Measurements from ENCODE around the gene B4GALT3. TPM values are rescaled to one million over a fixed set of nuclear protein-coding genes. Genes with fewer than 3 reads are reported as not detected.

The B4GALT3 gene
- total and polyA plus RNA-seq, 4 experiments from 2014 or later = 55.9 to 71.5 (median 62.5) TPM

DNA sequence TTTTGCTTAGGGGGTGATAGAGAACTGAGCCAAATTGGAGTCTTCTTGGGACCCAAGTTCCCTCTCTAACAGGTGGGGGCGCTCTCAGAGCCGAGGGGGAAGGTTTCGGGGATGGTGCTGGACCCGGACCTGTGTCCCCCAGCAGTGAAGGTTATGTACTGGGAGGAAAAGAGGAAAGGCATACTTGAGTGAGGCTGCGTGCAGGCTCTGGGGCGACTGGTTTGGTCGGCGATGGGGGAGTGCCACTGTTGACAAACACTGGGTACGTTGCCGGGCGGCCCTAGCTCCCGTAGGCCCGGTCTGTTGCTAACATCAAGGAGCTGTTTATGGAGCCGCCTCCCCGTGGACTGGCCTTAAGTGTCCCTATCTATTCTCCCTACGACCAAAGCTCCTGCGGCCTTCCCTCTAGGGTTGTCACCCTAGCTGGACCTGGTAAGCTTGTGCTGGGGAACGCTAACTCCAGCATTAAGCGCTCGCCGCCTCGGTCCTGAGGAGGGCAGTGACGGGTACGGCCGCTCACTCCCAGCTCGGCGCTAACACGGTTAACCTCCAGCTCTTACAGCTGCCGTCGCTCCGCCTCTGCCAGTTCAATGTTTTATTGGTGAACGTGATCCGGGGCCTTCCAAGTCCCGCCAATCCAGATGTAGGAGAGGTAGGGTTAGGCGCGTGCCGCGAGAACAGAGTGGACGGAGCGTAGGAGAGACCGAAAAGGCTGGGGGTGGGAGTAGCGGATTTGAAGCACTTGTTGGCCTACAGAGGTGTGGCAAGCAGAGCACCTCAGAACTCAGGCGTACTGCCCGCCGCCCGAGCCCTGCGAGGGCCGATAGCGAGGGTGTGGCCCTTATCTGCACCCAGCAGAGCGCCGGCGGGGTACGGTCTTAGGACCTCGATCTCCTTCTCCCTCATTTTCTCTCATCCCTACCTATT lies 11.3 kb downstream of the B4GALT3 start, which contains the start of gene PPOX:
TSS of gene PPOX (plus strand) at position 685 of the 927 bp plus-strand sequence. CDS start 422 bp downstream, outside the sequence.
- H3K4me1 Mint-ChIP-seq = peaks cover 25 to 75% (median 45%) of the 10 kb centered on the region in 4 donors
- H3K4me3 Mint-ChIP-seq = peak within 1 kb of the TSS; percentile 89 to 96 (median 94)
- peaks cover 37% of the 10 kb centered on the region for H3K4me1 ChIP-seq (ENCODE audit: insufficient read depth, low read length)
- peaks cover 20 to 45% of the 10 kb centered on the region in 2 donors for H3K36me3 Mint-ChIP-seq
- no peaks in the 10 kb centered on the region for H3K27me3 Mint-ChIP-seq
- no peaks in the 10 kb centered on the region for H3K27me3 ChIP-seq (ENCODE audit: insufficient read depth, low read length)
- intact Hi-C loops (cut with micrococcal nuclease) = loop anchor here (1.0 to 5.0 kb wide), 6 partner anchors 11 to 119 kb away; partner anchors contain the start of genes B4GALT3, DEDD, NDUFS2 and USF1
- CTCF ChIA-PET (ENCODE audit: partially characterized antibody) = interaction anchor here (0.6 to 8.2 kb wide), 29 partner anchors 9 to 216 kb away, joined by 3 to 115 read pairs (median 6); partner anchors contain the start of genes APOA2, B4GALT3, CFAP126 and DEDD
- H3K36me3 ChIP-seq (ENCODE audit: insufficient read depth, low read length) = peaks cover 34% of the 10 kb centered on the region
- no peaks in the 10 kb centered on the region for H3K9me3 ChIP-seq (ENCODE audit: control insufficient read depth in 1 of 2, low read length in 2 of 2)
- H3K27ac Mint-ChIP-seq = peak within 1 kb of the TSS; percentile 96 to 100 (median 100)
- H3K9me3 Mint-ChIP-seq = peaks cover 0 to 2% (median 0%) of the 10 kb centered on the region in 8 donors
- DNase-seq = peak; percentile 95 to 98 (median 96)
- peak within 1 kb of the TSS; percentile 73 to 77 for H3K4me3 ChIP-seq (ENCODE audit: low read length in 2 of 2)
- POLR2A ChIA-PET (ENCODE audit: partially characterized antibody) = interaction anchor here (0.8 to 7.3 kb wide), 32 partner anchors 9 to 224 kb away, joined by 3 to 132 read pairs (median 5); partner anchors contain the start of genes ARHGAP30, B4GALT3, DEDD and KLHDC9
- peak within 1 kb of the TSS; percentile 83 for H3K27ac ChIP-seq (ENCODE audit: low read depth, low read length)

DNA sequence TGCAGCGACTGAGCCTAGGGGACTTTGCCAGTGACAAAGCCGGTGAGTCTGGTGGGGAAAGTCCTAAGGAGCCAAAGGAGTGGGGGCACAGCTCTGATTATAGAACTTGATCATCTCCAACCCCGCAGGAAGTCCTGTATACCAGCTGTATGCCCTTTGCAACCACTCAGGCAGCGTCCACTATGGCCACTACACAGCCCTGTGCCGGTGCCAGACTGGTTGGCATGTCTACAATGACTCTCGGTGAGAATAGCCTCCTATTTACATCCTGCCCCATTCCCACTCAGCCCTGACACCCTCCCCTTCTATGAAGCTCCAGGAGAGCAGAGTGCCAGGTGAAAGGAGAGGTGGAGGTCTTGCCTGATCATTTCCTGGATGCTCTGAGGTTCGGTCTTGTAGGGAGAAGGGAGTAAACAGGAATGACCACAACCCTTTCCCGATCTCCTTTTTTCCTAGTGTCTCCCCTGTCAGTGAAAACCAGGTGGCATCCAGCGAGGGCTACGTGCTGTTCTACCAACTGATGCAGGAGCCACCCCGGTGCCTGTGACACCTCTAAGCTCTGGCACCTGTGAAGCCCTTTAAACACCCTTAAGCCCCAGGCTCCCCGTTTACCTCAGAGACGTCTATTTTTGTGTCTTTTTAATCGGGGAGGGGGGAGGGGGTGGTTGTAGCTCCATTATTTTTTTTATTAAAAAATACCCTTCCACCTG lies 12.3 kb downstream of the B4GALT3 start:
- Mint-ChIP-seq H3K27ac (peak overlapping the region; percentile 96 to 100 (median 100)), H3K9me3 (peaks cover 0 to 2% (median 0%) of the 10 kb centered on the region in 8 donors), H3K36me3 (peaks cover 17 to 41% of the 10 kb centered on the region in 2 donors), H3K4me3 (peak overlapping the region; percentile 61 to 96 (median 94)), H3K27me3 (no peaks in the 10 kb centered on the region), H3K4me1 (peaks cover 30 to 81% (median 51%) of the 10 kb centered on the region in 4 donors)
- H3K27ac ChIP-seq (ENCODE audit: low read depth, low read length) = peak overlapping the region; percentile 83
- intact Hi-C loops (cut with micrococcal nuclease) = loop anchor here (5.0 kb wide), 1 partner anchor 118 kb away; the partner anchor contains the start of gene USF1
- H3K4me1 ChIP-seq (ENCODE audit: insufficient read depth, low read length) = peaks cover 47% of the 10 kb centered on the region
- H3K27me3 ChIP-seq (ENCODE audit: insufficient read depth, low read length) = no peaks in the 10 kb centered on the region
- H3K36me3 ChIP-seq (ENCODE audit: insufficient read depth, low read length) = peaks cover 26% of the 10 kb centered on the region
- ChIA-PET POLR2A (ENCODE audit: partially characterized antibody) (interaction anchor here (0.9 to 7.3 kb wide), 26 partner anchors 8 to 225 kb away, joined by 3 to 132 read pairs (median 9); partner anchors contain the start of genes ARHGAP30, B4GALT3, DEDD and KLHDC9), CTCF (ENCODE audit: partially characterized antibody) (interaction anchor here (0.6 to 8.2 kb wide), 26 partner anchors 8 to 594 kb away, joined by 3 to 115 read pairs (median 8); partner anchors contain the start of genes APOA2, B4GALT3, DEDD and NDUFS2)
- no peak for DNase-seq
- H3K4me3 ChIP-seq (ENCODE audit: low read length in 2 of 2) = peak overlapping the region; percentile 73 to 77
- H3K9me3 ChIP-seq (ENCODE audit: control insufficient read depth in 1 of 2, low read length in 2 of 2) = no peaks in the 10 kb centered on the region

DNA sequence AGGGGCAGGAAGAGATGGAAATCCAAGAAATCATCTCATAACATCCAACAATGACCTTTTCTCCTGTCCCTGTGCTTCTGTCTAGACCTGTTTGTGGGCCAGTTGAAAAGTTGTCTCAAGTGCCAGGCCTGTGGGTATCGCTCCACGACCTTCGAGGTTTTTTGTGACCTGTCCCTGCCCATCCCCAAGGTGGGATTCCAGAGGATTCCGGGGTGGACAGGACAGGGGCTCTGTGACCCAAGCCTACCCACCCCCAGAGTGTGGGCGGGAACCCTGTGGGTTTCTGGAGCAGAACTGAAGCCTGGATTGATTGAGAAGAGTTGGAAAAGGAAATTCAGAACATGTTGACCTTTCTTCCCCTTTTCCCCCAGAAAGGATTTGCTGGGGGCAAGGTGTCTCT lies 13.5 kb downstream of the B4GALT3 start:
- intact Hi-C loops (cut with micrococcal nuclease) = no loop called here
- Histone ChIP-seq H3K27me3 (ENCODE audit: insufficient read depth, low read length) (no peaks in the 10 kb centered on the region), H3K36me3 (ENCODE audit: insufficient read depth, low read length) (peaks cover 19% of the 10 kb centered on the region), H3K9me3 (ENCODE audit: control insufficient read depth in 1 of 2, low read length in 2 of 2) (no peaks in the 10 kb centered on the region), H3K4me1 (ENCODE audit: insufficient read depth, low read length) (peaks cover 54% of the 10 kb centered on the region), H3K4me3 (ENCODE audit: low read length in 2 of 2) (no peak overlapping the region), H3K27ac (ENCODE audit: low read depth, low read length) (no peak overlapping the region)
- POLR2A ChIA-PET (ENCODE audit: partially characterized antibody) = interaction anchor here (1.3 to 3.8 kb wide), 2 partner anchors 10 to 18 kb away, joined by 3 to 67 read pairs; partner anchors contain the start of gene UFC1
- CTCF ChIA-PET (ENCODE audit: partially characterized antibody) = interaction anchor here (2.9 to 8.2 kb wide), 4 partner anchors 10 to 39 kb away, joined by 29 to 115 read pairs (median 72); partner anchors contain the start of genes NDUFS2 and UFC1
- Mint-ChIP-seq H3K36me3 (peaks cover 14 to 40% of the 10 kb centered on the region in 2 donors), H3K4me1 (peaks cover 35 to 87% (median 57%) of the 10 kb centered on the region in 4 donors), H3K4me3 (peak overlapping the region in 3 of 8 donors; percentile 18 to 55 (median 46)), H3K27ac (peak overlapping the region; percentile 73 to 100 (median 99)), H3K9me3 (peaks cover 0 to 3% (median 0%) of the 10 kb centered on the region in 8 donors), H3K27me3 (no peaks in the 10 kb centered on the region)
- no peak for DNase-seq

GRCh38 chr1:161162806-161163205 lies 14.5 kb downstream of the B4GALT3 start:
- intact Hi-C loops (cut with micrococcal nuclease) = no loop called here
- peaks cover 18 to 49% of the 10 kb centered on the region in 2 donors for H3K36me3 Mint-ChIP-seq
- no peak for DNase-seq
- H3K27ac ChIP-seq (ENCODE audit: low read depth, low read length) = no peak overlapping the region
- H3K4me1 Mint-ChIP-seq = peaks cover 37 to 90% (median 61%) of the 10 kb centered on the region in 4 donors
- no peaks in the 10 kb centered on the region for H3K27me3 Mint-ChIP-seq
- CTCF ChIA-PET (ENCODE audit: partially characterized antibody) = interaction anchor here (0.6 to 2.5 kb wide), 3 partner anchors 17 to 63 kb away, joined by 4 to 12 read pairs (median 4); partner anchors contain the start of gene TOMM40L
- H3K4me1 ChIP-seq (ENCODE audit: insufficient read depth, low read length) = peaks cover 55% of the 10 kb centered on the region
- peaks cover 0 to 3% (median 0%) of the 10 kb centered on the region in 8 donors for H3K9me3 Mint-ChIP-seq
- peak overlapping the region in 3 of 8 donors; percentile 4 to 53 (median 33) for H3K4me3 Mint-ChIP-seq
- H3K36me3 ChIP-seq (ENCODE audit: insufficient read depth, low read length) = peaks cover 19% of the 10 kb centered on the region
- no peak overlapping the region for H3K4me3 ChIP-seq (ENCODE audit: low read length in 2 of 2)
- no peaks in the 10 kb centered on the region for H3K9me3 ChIP-seq (ENCODE audit: control insufficient read depth in 1 of 2, low read length in 2 of 2)
- no peaks in the 10 kb centered on the region for H3K27me3 ChIP-seq (ENCODE audit: insufficient read depth, low read length)
- POLR2A ChIA-PET (ENCODE audit: partially characterized antibody) = interaction anchor here (0.7 to 2.6 kb wide), 6 partner anchors 8 to 39 kb away, joined by 3 to 16 read pairs (median 4); partner anchors contain the start of genes B4GALT3, NDUFS2 and UFC1
- H3K27ac Mint-ChIP-seq = peak overlapping the region; percentile 54 to 100 (median 91)

GRCh38 chr1:161162052-161162451 lies 15.3 kb downstream of the B4GALT3 start:
- CTCF ChIA-PET (ENCODE audit: partially characterized antibody) = interaction anchor here (1.5 to 2.5 kb wide), 2 partner anchors 30 to 64 kb away, joined by 4 to 12 read pairs; partner anchors contain the start of gene TOMM40L
- Histone ChIP-seq H3K9me3 (ENCODE audit: control insufficient read depth in 1 of 2, low read length in 2 of 2) (no peaks in the 10 kb centered on the region), H3K4me3 (ENCODE audit: low read length in 2 of 2) (no peak overlapping the region), H3K27me3 (ENCODE audit: insufficient read depth, low read length) (no peaks in the 10 kb centered on the region), H3K36me3 (ENCODE audit: insufficient read depth, low read length) (peaks cover 19% of the 10 kb centered on the region), H3K4me1 (ENCODE audit: insufficient read depth, low read length) (peaks cover 47% of the 10 kb centered on the region), H3K27ac (ENCODE audit: low read depth, low read length) (no peak overlapping the region)
- H3K36me3 Mint-ChIP-seq = peaks cover 26 to 56% of the 10 kb centered on the region in 2 donors
- H3K27ac Mint-ChIP-seq = peak overlapping the region in 5 of 7 donors; percentile 59 to 83 (median 69)
- H3K9me3 Mint-ChIP-seq = peaks cover 0 to 3% (median 0%) of the 10 kb centered on the region in 8 donors
- POLR2A ChIA-PET (ENCODE audit: partially characterized antibody) = interaction anchor here (0.7 to 2.6 kb wide), 9 partner anchors 9 to 64 kb away, joined by 3 to 16 read pairs (median 4); partner anchors contain the start of genes B4GALT3, DEDD, KLHDC9 and NDUFS2
- H3K4me3 Mint-ChIP-seq = peak overlapping the region in 4 of 8 donors; percentile 32 to 40 (median 37)
- no peak for DNase-seq
- no peaks in the 10 kb centered on the region for H3K27me3 Mint-ChIP-seq
- H3K4me1 Mint-ChIP-seq = peaks cover 35 to 85% (median 60%) of the 10 kb centered on the region in 4 donors
- intact Hi-C loops (cut with micrococcal nuclease) = no loop called here

GRCh38 chr1:161161652-161162051 lies 15.7 kb downstream of the B4GALT3 start:
- Histone ChIP-seq H3K36me3 (ENCODE audit: insufficient read depth, low read length) (peaks cover 19% of the 10 kb centered on the region), H3K4me1 (ENCODE audit: insufficient read depth, low read length) (peaks cover 43% of the 10 kb centered on the region), H3K27ac (ENCODE audit: low read depth, low read length) (no peak overlapping the region), H3K9me3 (ENCODE audit: control insufficient read depth in 1 of 2, low read length in 2 of 2) (no peaks in the 10 kb centered on the region), H3K4me3 (ENCODE audit: low read length in 2 of 2) (no peak overlapping the region), H3K27me3 (ENCODE audit: insufficient read depth, low read length) (no peaks in the 10 kb centered on the region)
- POLR2A ChIA-PET (ENCODE audit: partially characterized antibody) = interaction anchor here (1.1 to 2.6 kb wide), 9 partner anchors 8 to 64 kb away, joined by 3 to 16 read pairs (median 4); partner anchors contain the start of genes B4GALT3, DEDD, KLHDC9 and NDUFS2
- Mint-ChIP-seq H3K4me1 (peaks cover 32 to 84% (median 56%) of the 10 kb centered on the region in 4 donors), H3K36me3 (peaks cover 27 to 59% of the 10 kb centered on the region in 2 donors), H3K27me3 (no peaks in the 10 kb centered on the region), H3K4me3 (peak overlapping the region in 6 of 8 donors; percentile 6 to 95 (median 37)), H3K27ac (peak overlapping the region in 4 of 7 donors; percentile 59 to 83 (median 66)), H3K9me3 (peaks cover 0 to 3% (median 0%) of the 10 kb centered on the region in 8 donors)
- CTCF ChIA-PET (ENCODE audit: partially characterized antibody) = interaction anchor here (1.0 to 2.5 kb wide), 3 partner anchors 30 to 64 kb away, joined by 4 to 12 read pairs (median 4); partner anchors contain the start of genes NDUFS2 and TOMM40L
- DNase-seq = no peak
- intact Hi-C loops (cut with micrococcal nuclease) = no loop called here

Measured in CD4-positive, alpha-beta memory T cell (primary cell).